Measurements from ENCODE around the gene PI4KA. TPM values are rescaled to one million over a fixed set of nuclear protein-coding genes. Genes with fewer than 3 reads are reported as not detected.

Gene PI4KA
- total and polyA plus RNA-seq, 2 of the 13 experiments (the other 11 are each of a cell fraction or from before 2014, with no cell fraction given) = 27.4 to 56.4 TPM

DNA sequence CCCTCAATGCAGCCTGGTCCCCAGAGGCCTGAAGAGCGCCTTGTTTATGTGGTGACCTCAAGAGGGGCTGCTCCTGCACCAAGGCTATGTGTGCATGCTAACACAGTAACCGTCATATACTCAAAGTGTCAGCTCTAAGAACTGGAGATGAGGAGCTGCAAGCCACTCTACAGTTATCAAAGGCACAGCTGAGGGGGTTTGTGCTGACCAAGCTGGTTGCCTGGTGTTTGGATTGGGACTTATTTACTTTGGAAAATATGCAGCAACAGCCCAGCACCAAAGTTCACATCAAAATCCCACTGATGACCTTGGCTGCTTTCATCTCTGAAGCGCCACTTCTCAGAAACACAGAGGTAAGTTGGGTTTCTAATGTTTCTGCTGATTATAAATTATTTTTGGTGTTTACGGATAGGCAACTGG, 84.8 kb downstream of the PI4KA start, which contains the start of gene SERPIND1 (continued):
- peak; percentile 91 for TF ChIP-seq ARID5B (CRISPR knock-in tag; IDR thresholded peaks at IDR 0.05)
- TF ChIP-seq NFKBIZ (CRISPR knock-in tag; IDR thresholded peaks at IDR 0.05) = no peak
- no peak for TF ChIP-seq ZBED4 (CRISPR knock-in tag; IDR thresholded peaks at IDR 0.05; ENCODE audit: borderline replicate concordance)
- TF ChIP-seq LCORL (IDR thresholded peaks at IDR 0.05) = peak; percentile 55; the same call in 1 of the 2 replicates
- peak; percentile 85 for TF ChIP-seq LCORL (CRISPR knock-in tag; IDR thresholded peaks at IDR 0.05)
- TF ChIP-seq SOX13 (IDR thresholded peaks at IDR 0.05) = peak; percentile 53; the same call in 1 of the 2 replicates
- peak in 1 of 2 experiments; percentile 92; a peak in 2 of 4 replicates for TF ChIP-seq SOX13 (CRISPR knock-in tag; conservative IDR thresholded peaks at IDR 0.05 in 1 of 2, IDR thresholded peaks at IDR 0.05 in 1 of 2)
- TF ChIP-seq PRPF4 (IDR thresholded peaks at IDR 0.05; ENCODE audit: low read depth, low read length, poor library complexity, severe bottlenecking) = no peak
- TF ChIP-seq ZNF430 (CRISPR knock-in tag; IDR thresholded peaks at IDR 0.05) = peak; percentile 40; the same call in 1 of the 2 replicates
- no peak for TF ChIP-seq ZSCAN31 (CRISPR knock-in tag; IDR thresholded peaks at IDR 0.05; ENCODE audit: low read depth)
- TF ChIP-seq, protein P1, sequence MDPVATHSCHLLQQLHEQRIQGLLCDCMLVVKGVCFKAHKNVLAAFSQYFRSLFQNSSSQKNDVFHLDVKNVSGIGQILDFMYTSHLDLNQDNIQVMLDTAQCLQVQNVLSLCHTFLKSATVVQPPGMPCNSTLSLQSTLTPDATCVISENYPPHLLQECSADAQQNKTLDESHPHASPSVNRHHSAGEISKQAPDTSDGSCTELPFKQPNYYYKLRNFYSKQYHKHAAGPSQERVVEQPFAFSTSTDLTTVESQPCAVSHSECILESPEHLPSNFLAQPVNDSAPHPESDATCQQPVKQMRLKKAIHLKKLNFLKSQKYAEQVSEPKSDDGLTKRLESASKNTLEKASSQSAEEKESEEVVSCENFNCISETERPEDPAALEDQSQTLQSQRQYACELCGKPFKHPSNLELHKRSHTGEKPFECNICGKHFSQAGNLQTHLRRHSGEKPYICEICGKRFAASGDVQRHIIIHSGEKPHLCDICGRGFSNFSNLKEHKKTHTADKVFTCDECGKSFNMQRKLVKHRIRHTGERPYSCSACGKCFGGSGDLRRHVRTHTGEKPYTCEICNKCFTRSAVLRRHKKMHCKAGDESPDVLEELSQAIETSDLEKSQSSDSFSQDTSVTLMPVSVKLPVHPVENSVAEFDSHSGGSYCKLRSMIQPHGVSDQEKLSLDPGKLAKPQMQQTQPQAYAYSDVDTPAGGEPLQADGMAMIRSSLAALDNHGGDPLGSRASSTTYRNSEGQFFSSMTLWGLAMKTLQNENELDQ (CRISPR knock-in tag; IDR thresholded peaks at IDR 0.05; ENCODE audit: borderline replicate concordance) = no peak
- peak; percentile 66; the same call in 1 of the 2 replicates for TF ChIP-seq SIX4 (CRISPR knock-in tag; IDR thresholded peaks at IDR 0.05)
- TF ChIP-seq CENPT (CRISPR knock-in tag; IDR thresholded peaks at IDR 0.05; ENCODE audit: low read depth) = no peak
- TF ChIP-seq ZNF350 (CRISPR knock-in tag; IDR thresholded peaks at IDR 0.05; ENCODE audit: borderline replicate concordance, low read depth) = peak; percentile 75; the same call in 1 of the 2 replicates
- TF ChIP-seq ZNF329 (CRISPR knock-in tag; IDR thresholded peaks at IDR 0.05; ENCODE audit: low read depth) = no peak; the same call in 1 of the 2 replicates
- TF ChIP-seq NPAS2 (CRISPR knock-in tag; IDR thresholded peaks at IDR 0.05; ENCODE audit: borderline replicate concordance) = no peak
- no peak for TF ChIP-seq KLF13 (CRISPR knock-in tag; IDR thresholded peaks at IDR 0.05)
- TF ChIP-seq ZNF747 (CRISPR knock-in tag; IDR thresholded peaks at IDR 0.05; ENCODE audit: borderline replicate concordance) = no peak
- TF ChIP-seq HHEX (CRISPR knock-in tag; IDR thresholded peaks at IDR 0.05) = peak; percentile 63
- peak; percentile 56 for TF ChIP-seq ASH2L (IDR thresholded peaks at IDR 0.05; ENCODE audit: insufficient read length, low read depth, low read length)
- TF ChIP-seq RAD21 (CRISPR knock-in tag; IDR thresholded peaks at IDR 0.05) = 0 out of 2 replicates have a peak, but pooled peaks have one; percentile 9

Data from HepG2 (cell line).